Raji (cell line): Measurements from ENCODE around the gene ADIPOR2.

Source experiments
- POLR2A ChIP-seq: IDR thresholded peaks from 2 replicates; pipeline ENCODE4 v1.6.1; 2011; ENCODE audit warnings: low read depth, low read length, control low read depth; ENCODE audit not compliant: insufficient read depth

ADIPOR2 gene

DNA sequence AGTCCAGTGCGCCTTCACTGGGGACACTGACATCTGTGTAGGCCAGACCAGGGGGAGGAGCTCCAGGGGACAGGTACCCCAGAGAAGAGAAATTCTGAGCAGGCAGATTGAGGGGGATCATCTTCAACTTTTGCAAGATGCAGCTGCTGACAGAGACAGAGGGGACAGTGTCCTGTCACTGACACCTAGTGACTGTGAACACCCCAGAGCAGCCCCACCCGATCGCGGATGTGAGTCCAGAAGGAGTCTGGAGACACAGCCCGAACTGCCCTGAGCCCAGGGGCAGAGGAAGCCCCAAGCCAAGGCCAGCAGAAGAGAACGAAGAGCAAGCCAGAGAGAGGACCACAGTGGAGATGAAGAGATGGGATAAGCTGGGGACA is 107.8 kb downstream of the ADIPOR2 start:
- no peak for TF ChIP-seq POLR2A

DNA sequence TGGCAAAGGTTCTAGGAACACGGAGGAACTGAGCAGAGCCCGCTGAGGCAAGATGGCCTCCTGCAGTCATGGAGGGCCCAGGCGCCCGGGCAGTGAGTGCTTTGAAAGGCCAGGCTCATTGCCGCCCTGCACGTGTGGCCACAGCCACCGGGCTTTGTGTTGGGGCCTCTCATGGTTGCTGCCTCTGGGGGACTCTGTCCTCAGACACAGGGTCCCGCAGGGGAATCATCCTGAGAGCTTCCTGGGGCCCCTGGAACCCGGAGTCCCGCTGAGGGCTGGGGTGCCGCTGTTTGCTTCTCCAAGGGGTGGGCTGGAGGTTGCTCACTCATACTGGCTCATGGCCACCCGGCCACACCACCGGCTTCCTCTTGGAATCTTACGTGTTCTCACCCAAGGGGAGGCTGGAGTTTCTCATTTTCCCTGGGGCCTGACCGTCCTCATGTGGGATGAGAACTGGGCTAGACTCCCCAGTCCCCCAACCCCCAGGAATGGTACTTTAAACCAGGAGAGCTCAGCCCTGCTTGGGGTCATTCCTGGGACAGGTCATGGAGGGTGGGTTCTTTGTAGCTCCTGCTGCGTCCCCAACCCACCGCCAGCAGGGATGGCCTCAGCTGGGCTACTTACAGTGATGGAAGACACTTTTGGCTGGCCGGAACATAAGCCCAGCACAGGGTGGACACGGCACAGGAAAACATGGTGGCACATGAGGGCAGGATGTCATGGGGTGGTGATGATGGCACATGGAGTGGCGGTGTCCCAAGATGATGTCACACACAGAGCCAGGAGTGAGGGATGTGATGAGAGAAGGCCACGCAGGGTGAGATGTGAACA is 108.4 kb downstream of the ADIPOR2 start:
- TF ChIP-seq POLR2A = no peak

DNA sequence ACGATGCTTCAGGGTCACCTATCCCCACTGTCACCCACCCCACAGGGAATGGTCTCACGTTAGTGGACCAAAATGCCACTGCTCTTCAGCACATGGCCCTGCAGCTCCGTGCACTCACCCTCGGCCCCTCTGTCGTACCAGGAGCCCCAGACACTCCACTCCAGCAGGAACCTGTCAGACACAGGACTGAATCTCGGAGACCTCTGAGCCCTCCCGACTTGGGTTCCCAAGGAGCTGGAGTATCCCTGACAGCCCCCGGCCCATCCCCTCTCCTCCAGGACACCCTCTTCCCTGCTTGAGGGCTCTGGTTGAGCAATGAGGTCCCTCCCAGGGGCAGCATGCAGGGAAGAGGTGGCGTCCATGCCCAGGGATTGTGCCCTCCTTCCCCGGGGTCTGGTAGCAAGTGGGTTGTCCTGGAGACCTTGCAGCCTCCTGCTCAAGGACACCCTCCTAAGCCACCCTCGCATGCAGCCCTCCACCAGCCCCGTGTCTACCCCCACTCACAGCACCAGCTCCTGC is 109.1 kb downstream of the ADIPOR2 start:
- TF ChIP-seq POLR2A = no peak

DNA sequence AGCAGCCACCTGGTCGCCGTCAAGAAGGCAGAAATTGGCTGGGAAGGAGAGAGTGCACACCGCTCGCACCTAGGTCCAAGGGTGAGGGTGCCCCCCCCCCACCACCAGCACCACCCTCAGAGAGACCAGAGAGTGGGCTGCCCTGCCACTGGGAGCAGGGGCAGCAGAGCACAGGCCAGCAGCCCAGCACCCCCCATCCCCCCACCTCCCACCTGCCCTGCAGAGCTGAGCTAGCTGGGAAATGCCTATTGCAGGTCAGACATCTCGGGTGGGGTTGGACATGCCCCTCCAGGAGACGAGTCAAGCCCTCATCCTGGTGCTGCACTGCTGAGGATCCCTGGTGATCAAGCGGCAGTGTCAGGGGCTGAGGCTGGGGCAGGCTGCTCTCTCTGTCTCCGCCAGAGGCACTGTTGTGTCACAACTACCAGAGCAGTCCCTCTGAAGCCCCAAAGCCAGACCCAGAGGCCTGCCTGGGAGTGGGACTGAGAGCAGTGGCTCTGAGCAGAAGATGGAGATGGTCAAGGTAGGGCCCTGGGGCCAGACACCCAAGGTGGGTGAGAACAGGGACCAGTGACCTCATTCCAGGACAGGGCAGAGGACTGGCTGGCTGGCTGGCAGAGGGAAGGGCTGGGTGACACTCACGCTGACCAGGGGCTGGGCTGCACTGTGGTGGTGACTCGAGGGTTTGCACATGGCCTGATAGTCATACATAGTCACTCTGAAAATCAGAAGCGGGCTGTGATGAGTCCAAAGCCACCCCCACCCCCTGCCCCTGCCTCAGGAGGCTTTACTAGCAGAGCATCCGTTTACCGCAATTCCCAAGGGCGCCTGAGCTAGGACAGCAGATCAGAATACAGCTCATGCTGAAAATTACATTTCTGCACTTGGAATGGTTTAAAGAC is 109.8 kb downstream of the ADIPOR2 start:
- no peak for TF ChIP-seq POLR2A

DNA sequence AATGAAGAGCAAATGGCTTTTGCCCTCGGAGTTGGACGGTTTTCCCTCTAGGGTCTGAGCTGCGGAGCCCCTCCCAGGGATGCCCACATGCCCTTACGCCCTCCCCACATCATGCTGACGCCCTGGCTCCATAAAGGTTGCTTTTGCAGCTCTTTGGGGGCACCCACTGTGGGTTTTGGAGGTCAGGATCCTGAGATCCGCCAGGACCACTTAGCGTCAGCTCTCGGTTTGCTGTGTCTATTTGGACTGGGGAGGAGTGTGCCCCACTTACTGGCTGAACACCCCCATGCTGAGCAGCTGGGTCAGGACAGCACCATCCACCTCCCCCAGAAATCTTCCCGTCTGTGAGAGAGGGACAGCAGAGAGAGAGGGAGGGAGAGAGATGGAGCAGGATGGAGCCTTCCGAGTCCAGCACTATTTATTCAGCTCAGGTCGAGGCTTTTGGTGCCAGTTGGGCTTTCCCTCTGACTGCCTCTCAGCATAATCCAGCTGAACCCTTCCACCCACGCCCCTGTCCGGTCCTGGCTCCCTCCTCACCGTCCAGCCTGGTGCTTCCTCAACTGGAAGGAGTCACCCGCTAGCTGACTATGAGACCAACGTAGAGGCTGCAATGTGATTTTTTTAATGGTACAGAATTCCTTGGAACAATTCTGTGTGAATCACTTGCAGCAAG is 110.6 kb downstream of the ADIPOR2 start:
- no peak for TF ChIP-seq POLR2A

DNA sequence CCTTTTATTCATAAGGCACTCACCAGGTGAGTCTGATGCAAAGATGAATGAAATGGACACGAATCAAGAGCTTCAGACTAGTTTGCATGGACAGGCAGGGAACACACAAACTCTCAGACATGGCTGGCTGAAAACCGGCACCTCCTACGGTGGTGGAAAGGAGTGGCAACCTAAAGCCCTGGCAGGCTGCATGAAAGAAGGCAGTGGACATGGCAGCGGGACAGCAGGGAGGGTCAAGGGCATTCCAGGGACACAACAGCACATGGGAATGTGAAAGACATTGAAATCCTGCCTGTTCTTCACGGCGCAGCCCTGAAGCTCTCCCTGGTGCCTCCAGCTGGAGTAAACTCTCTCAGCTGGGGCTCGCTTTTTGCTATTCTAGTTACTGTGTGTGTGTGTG is 112.9 kb downstream of the ADIPOR2 start:
- TF ChIP-seq POLR2A = no peak

DNA sequence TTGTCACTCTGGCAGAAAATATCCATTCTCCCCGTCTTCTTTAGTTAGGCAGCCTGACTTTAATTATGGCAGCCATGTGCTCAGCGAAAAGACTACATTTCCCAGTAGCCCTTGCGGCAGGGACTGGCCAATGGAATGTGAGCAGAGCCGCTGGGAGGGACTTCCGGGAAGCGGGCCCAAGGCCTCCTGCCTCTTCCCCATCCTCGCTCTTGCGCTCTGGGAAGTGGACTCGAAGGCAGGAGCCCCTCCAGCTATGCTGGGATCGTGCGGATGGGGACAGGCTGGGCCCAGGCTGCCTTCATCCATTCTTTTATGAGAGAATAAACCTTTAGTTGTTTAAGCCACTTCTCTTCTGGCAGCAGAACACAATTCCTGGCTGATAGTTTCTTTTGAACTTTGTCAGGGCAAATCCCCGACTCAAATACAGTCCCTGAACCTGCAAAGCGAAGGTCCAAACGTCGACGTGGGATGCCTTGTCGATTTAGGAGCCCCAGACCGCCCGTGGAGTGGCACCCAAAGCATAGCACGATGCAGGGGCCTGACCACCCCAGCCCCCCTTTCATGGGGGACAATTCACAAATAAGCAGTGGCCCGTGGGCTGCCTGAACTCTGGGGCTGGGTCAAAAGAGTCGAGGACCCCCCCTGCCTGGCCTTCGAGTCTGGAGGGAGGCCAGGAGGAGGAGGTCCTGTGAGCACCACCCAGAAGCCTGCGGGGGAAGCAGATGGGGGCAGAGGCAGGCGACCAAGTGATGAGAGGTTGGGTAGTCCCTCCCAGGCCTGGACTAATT is 113.9 kb downstream of the ADIPOR2 start:
- peak; percentile 71 for TF ChIP-seq POLR2A

DNA sequence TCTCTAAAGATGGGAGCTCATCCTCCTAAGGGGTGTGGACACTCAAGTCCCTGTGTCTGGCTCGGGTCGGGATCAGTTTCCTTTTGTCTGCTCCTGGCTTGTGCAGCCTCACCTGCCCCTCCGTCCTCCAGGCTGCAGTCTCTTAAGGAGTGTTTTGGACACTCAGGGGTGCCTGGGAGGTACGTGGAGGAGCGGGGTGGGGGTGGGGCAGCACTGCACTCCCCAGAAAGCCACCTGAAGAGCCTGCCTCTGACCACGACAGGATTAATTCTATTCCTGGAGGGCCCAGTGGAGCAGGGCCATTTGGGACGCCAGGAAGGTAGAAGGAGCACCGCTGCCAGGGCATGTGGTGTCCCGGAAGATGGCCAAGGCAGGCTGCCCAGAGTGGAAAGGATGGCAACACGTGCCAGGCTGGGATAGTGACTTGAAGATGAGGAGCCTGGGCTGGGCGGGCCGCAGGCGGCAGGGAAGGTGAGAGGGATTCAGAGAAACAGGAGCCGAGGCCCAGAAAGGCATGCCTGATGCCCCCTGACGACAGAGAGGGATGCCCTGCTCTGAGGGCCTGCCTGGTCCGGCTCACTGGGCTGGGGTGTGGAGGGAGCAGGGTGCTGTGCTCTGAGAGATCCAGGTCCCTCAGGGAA is 114.7 kb downstream of the ADIPOR2 start:
- no peak for TF ChIP-seq POLR2A

DNA sequence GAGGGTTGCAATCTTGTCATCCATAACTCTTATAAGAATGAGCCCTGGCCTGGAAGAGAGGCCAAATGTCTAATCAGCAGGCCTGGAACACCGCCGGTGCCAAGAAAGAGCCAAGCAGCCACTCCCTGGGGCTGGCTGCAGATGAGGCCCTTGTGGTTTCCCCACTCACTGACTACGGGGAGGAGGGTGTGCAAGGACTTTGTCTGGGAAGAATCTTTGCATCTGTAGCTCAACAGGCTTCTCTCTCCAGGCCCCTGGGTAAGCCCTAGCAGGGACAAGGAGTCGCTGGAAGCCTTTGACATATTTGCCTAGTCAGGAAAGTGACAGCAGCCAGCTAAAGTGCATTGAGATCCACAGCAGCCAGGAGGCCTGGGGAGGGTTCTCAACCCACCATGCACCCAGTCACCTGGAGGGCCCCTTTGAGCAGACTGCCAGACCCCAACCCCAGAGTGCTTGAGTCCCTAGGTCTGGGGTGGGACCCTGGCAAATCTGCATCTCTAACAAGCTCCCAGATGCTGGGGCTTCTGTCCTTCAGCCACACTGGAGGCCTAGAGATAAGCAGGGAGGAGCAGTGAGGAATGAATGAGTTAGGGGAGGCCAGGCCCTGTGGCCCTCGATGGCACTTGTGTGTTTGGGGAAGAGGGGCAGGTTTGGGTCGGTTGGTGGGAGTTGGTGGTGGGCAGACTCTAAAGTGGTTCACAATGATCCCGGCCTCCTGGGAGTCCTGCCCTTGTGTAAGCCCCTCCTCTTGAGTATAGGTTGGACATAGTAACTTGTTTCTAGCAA is 115.6 kb downstream of the ADIPOR2 start:
- TF ChIP-seq POLR2A = no peak

DNA sequence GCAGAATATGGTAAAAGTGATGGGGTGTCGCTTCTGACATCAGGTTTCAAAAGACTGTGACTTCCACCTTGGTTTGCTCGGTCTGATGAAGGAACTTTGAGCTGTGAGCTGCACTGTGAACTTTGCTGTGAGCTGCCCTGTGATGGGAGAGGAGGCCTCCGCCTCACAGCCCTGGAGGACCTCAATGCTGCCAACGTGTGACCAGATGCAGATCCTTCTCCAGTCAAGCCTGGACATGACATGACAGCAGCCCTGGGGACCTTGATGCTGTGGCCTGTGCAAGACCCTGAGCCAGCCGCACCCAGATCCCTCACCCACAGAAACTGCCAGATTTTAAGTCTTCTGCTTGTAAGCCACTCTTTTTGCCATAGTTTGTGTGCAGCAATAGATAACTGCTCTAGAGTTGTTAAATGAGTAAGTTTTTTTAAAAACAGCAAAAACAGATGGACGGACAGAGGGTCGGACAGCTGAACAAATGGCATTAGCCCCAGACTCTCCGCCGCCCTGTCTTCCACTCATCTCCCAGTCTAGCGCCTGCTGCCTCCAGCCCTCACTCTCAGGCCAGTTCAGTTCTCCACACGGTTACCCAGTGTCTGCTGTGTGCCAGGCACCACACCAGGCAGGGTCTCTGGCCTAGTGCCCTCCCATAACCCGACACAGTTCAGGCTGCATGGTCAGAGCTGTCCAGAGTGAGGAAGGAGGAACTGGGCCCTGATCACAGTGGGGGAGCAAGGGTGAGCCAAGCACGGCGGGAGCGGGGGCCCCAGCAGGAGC is 116.4 kb downstream of the ADIPOR2 start:
- TF ChIP-seq POLR2A = no peak

DNA sequence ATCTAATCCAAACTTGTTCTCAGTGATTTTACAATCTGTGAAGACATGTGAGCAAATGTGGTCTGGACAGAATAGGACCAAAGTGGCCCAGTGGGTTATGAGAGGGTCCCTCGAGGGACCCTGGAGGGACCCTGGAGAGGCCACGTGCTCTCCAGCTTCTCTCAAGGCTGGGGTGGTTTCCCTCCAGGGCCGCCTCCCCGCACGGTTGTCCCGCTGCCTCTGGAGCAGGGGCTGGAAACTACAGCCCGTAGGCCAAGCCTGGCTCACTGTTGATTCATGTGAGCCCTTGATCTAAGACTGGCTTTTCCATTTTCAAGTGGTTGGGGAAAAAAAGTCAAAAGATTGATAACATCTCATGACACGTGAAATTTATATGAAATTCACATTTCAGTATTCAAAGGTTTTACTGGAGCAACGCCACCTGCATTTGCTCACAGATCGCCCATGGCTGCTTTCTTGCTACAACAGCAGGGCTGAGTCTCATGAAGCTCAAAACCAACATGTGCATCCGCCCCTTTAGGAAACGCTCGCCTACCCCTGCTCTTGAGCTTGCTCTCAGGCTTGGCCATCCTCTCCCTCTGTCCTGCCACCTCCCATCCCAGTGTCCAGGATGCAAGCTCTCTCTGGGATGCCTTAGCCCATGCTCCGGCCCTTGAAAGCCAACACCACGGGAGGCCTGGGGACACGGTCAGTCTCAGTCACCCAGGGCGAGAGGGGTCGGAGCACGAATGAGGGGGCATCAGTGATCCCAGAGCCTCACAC is 117.3 kb downstream of the ADIPOR2 start:
- TF ChIP-seq POLR2A = no peak
